GM12864 (cell line): ENCODE results near the gene PPME1.
"Not testable (repeated sequence)": the region's sequence is repeated elsewhere in the genome, so short reads cannot be mapped to it uniquely, and the experiment has no call there.

Source experiments
- DNase-seq: peaks from one replicate; pipeline ENCODE4 v3.0.0-alpha.2; 2011; ENCODE audit warnings: low read depth
- H3K4me3 ChIP-seq: 2 replicates; pipeline ENCODE4 v1.5.1; 2011; ENCODE audit warnings: mild to moderate bottlenecking, low read depth, low read length, control low read depth
- CTCF ChIP-seq: IDR thresholded peaks from 2 replicates; pipeline ENCODE4 v1.5.1; 2011; ENCODE audit warnings: low read depth, mild to moderate bottlenecking, moderate library complexity, low read length, control low read depth, inconsistent platforms; ENCODE audit errors: missing control alignments

PPME1 gene, protein sequence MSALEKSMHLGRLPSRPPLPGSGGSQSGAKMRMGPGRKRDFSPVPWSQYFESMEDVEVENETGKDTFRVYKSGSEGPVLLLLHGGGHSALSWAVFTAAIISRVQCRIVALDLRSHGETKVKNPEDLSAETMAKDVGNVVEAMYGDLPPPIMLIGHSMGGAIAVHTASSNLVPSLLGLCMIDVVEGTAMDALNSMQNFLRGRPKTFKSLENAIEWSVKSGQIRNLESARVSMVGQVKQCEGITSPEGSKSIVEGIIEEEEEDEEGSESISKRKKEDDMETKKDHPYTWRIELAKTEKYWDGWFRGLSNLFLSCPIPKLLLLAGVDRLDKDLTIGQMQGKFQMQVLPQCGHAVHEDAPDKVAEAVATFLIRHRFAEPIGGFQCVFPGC

GRCh38 chr11:74170694-74171629 lies at the start of gene PPME1, which contains the start of gene C2CD3:
Gene PPME1 (plus strand): TSS chr11:74171289. CDS start chr11:74171422, 133 bp downstream.
Gene C2CD3 (minus strand): TSS chr11:74171002. CDS start chr11:74170792, 210 bp downstream.
- peak within 1 kb of the TSS; percentile 84 for H3K4me3 ChIP-seq
- no peak for TF ChIP-seq CTCF
- peak; percentile 99 for DNase-seq

DNA sequence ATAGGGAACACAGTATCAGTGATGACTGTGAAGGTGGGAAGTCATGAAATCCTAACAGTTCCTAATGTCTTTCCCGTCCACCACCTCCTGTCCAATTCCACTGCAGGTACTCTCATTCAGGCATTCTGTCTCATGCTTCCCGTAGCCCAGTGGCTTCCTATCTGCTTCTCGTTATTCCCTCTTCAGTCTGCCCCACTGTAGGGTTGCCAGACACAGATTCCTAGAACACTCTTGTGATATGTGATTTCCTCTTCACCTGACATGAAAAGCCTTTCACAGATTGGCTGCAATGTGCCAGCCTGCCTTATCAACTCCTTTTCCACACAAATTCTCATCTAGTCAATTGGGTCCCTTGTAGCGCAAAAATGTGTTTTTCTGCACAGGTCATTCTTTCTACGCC lies 49.3 kb upstream of the PPME1 start:
- DNase-seq, result no peak
- no peak for TF ChIP-seq CTCF
- H3K4me3 ChIP-seq, result no peak overlapping the region

GRCh38 chr11:74123008-74123448 lies 48.1 kb upstream of the PPME1 start:
- TF ChIP-seq CTCF, result no peak
- DNase-seq, result no peak
- H3K4me3 ChIP-seq, result no peak overlapping the region

DNA sequence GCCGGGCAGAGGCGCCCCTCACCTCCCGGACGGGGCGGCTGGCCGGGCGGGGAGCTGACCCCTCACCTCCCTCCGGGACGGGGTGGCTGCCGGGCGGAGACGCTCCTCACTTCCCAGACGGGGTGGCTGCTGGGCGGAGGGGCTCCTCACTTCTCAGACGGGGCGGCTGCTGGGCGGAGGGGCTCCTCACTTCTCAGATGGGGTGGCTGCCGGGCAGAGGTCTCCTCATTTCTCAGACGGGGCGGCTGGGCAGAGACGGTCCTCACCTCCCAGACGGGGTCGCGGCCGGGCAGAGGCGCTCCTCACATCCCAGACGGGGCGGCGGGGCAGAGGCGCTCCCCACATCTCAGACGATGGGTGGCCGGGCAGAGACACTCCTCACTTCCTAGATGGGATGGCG lies 42.0 kb upstream of the PPME1 start:
- not testable (repeated sequence) for DNase-seq, H3K4me3 ChIP-seq

DNA sequence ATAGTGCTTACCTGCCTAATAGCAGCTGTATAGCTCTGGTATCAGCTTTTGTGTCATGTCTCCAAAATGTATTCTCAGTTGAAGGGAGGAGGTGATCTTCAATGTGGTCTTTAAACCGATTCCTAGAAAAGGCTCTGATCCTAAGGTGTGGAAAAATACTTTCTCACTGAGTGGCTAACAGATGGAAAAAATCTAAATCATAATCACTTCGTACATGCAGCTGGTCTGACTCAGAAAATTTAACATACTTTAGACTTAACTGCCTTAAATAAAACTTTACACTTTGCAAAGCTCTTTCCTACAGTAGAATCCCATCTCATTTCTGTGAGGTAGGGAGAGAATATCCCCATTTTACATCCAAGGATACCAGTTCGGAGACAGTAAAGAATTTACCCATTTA lies 38.3 kb upstream of the PPME1 start:
- DNase-seq, result no peak

GRCh38 chr11:74133436-74133835 lies 37.7 kb upstream of the PPME1 start:
- H3K4me3 ChIP-seq, result no peak overlapping the region
- DNase-seq, result no peak
- no peak for TF ChIP-seq CTCF

More for the DNA sequence above, 38.3 kb upstream of the PPME1 start:
- TF ChIP-seq CTCF, result no peak
- H3K4me3 ChIP-seq, result no peak overlapping the region

- no peak for DNase-seq
- no peak for TF ChIP-seq CTCF
- no peak overlapping the region for H3K4me3 ChIP-seq
Measured at GRCh38 chr11:74134661-74135060, 36.4 kb upstream of the PPME1 start.
